Hindlimb muscle (tissue), 1 donor: Measurements from ENCODE around the gene SLC40A1. TPM values are rescaled to one million over a fixed set of nuclear protein-coding genes. Genes with fewer than 3 reads are reported as not detected.

Experiments used
- DNase-seq: peaks from one replicate; pipeline ENCODE4 v3.0.0-alpha.2; 2013
- polyA plus RNA-seq: library from polyadenylated mRNA; unstranded; fragments of 120-200 nt; gene quantifications from one replicate; pipeline ENCODE4 v1.2.1, GENCODE V29; 2013; ENCODE audit not compliant: insufficient read length

Gene SLC40A1
- polyA plus RNA-seq, 1 donor: 42.2 TPM

DNA sequence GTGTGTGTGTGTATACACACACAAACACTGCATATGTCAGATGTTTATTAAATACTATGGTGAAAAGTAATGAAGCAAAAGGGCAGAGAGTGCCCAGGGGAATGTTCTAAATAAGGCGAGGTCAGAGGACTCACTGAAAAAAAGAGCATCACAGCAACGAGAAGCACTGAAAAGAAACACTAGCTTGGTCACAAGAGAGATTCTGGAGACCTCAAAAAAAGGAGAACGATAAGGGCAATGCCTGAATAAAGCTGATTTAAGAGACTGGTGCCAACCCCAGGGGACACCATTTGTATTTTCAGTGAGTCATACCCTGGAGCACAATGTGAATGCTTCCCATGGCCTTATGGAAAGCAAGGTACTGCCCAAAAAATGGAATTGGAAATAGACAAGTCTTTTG lies 14.5 kb downstream of the SLC40A1 start:
- no peak for DNase-seq

GRCh38 chr2:189561371-189562038 lies 19.1 kb downstream of the SLC40A1 start:
- DNase-seq: no peak

DNA sequence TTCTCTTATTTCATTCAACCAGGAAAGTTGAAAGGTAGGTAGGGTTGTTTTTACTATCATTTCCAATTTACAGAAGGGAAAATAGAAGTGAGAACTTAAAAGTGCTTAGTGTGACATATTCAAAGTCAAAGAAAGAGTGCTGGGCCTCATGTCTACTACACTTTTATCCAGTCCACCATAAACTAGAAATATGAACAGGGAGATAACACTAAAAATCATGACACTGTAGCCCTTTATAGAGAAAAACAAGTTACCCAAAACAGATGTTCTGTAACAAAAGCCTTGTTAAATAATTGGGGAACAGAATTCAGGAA lies 20.4 kb downstream of the SLC40A1 start:
- no peak for DNase-seq

DNA sequence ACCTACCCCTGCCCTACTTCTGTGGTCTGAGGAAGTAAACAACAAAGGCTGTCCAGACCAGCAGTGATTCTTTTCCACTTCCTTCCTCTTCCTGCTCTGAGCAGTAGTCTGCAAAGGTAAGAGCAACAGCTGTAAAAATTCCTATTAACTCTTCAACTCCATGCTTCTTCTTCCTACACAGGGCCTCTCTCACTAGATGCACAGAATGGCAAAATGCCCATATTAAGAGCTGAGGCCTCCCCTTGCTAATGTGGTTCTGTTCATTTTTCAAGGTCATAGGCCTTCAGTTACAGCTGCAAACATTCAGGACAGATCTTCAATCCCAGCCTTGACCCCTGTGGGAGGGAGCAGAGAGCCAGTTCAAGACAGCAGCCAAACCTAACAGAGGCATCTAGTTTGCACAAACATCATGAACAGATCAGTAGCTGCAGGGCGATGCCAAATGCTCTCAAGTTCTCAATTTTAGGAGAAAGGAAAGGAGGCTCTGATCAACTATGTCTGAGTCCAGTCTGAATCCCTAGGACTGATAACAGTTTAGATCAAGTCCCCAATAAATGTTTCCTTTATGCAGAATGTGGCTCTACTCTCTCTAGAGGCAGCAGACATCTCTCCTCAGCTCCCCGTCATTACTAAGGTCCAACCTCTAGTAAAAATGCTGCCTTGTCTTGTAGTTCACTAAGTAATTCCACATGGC lies 20.9 kb downstream of the SLC40A1 start:
- no peak for DNase-seq

DNA sequence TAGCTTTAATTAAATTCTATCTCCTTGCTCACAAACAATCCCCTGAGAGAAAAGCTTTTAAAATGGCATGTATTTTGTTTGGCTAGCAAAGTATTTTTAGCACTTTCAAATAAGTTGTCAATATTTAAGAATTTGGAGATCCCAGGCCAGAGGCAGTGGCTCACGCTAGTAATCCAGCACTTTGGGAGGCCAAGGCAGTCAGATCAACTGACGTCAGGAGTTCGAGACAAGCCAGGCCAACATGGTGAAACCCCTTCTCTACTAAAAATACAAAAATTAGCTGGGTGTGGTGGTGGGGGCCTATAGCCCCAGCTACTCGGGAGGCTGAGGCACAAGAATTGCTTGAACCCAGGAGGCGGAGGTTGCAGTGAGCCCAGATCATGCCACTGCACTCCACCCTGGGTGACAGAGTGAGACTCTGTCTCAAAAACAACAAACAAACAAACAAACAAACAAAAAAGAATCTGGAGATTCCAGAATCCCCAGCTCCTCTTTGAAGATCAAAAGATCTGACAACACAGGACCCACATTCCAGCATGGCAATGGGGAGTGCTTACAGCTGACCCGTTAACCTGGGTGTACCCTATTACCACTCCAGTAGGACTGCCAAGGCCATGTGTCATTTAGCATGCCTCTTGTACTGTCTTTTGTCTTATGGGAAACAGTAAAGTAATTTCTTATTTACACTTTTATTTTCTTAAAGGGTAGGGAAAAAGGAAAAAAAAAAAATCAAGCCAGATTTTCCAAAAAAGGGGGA lies 21.9 kb downstream of the SLC40A1 start:
- no peak for DNase-seq

DNA sequence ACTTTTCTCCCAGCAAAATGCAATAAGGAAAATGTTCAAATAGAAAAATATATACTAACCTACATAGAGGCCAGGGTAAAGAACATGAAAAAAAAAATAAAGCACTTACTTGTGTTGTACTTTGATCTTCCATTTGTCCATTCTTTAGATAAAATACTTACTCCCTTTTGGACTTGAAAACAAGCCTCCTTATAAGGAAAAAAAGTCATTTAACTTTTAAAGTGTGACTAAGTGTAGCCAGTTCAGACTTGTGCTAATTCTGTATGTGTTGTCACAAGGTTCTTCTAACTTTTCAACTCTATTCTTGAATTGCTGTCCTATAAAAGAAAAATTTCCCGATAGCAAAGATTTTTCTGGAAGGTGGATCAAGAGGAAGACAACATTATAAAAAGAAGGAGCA lies 23.2 kb downstream of the SLC40A1 start:
- DNase-seq: no peak

DNA sequence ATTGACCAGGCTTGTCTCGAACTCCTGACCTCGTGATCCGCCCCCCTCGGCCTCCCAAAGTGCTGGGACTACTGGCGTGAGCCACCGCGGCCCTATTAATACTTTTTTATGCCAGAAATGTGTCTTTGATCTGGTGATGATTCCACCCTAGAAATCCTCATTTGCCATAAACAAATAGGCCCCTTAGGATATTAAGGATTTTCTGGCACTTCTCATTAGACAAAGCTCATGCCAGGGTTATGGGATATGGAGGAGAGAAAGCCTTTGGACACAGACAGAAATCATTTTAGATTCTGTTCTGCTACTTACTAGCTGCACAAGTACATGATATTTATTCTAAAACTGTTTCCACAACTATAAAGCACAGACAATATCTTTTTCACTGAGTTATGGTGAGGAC lies 24.1 kb downstream of the SLC40A1 start:
- no peak for DNase-seq

- no peak for DNase-seq
Measured at GRCh38 chr2:189555232-189555631, 25.4 kb downstream of the SLC40A1 start.

DNA sequence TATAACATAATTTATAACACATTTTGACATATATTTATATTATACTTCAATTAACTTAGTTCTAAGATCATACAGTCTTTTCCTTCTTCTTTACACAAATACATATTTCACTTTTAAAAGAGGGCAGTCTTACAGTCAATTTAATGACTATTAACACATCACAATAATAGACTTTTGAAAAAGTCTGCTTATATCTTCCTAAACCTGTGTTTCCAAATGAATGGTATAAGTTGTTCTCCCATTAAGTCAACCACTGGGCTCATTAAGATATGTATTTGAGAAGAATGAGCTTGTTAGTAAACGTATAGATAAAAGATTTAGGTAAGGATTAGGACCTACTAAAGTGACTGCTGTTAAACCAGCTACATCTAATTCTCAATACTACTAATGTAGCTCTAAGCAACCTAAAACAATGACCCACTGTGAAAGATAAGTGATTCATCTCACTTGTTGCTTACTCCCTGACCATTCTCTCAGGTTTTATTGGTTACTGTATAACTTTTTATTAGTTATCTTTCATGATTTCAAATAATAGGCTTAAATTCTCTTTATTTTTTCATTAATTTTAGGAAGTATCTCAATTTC lies 27.0 kb downstream of the SLC40A1 start:
- no peak for DNase-seq

DNA sequence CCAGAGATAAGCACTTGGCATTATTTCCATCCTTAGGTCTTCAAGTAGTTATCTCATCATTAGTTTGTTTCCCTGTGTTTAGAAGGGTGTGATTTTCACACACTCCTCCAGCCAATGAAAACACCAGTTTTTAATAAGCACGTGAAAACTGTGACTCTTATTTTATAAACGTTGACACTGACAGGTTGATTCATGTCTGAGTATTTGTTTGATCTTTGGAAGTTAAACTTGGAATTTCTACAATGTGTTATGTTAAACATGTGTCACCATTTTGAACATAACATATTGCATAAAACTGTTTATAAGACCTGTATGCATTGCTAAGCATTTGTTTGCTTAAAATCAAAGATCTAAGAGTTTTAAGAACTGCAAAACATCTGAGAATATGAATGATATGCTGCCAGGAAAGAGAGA lies 27.6 kb downstream of the SLC40A1 start:
- DNase-seq: no peak

- no peak for DNase-seq
Measured at GRCh38 chr2:189552334-189552990, 28.1 kb downstream of the SLC40A1 start.

DNA sequence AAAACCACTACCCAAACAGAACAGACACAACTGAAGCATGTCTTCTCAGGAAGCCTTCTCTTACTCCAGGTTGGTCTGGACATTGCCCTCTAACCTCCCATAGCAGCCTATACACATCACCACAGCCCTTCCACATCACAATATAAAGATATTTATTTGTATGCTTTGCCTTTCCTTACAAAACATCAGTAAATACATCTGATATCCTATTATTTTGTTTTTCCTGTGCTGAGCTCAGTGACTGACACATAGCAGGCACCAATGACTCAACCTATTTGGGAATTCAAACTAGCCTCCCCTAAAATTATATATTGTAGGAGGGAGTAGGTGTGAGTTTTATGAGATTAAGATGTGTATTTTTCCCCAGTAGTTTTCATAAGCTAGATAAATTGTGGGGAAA lies 28.8 kb downstream of the SLC40A1 start:
- no peak for DNase-seq

DNA sequence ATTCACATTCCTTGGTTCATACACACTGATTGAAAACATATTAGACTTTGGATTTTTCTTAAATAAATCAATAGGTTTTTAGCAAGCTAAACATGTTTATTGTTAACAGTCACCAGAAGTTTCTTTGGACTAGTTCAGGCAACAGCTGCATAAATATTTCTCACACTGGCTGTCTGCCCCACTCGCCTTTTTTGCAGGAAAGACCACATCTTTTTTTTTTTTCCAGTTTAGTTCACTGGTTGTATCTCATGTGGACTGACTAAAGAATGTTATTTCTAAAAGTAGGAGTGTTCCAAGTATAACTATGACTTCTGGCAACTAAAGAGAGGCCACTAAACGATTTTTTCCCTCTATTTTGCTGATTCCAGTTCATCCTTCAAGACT lies 31.1 kb downstream of the SLC40A1 start:
- DNase-seq: peak; percentile 74

DNA sequence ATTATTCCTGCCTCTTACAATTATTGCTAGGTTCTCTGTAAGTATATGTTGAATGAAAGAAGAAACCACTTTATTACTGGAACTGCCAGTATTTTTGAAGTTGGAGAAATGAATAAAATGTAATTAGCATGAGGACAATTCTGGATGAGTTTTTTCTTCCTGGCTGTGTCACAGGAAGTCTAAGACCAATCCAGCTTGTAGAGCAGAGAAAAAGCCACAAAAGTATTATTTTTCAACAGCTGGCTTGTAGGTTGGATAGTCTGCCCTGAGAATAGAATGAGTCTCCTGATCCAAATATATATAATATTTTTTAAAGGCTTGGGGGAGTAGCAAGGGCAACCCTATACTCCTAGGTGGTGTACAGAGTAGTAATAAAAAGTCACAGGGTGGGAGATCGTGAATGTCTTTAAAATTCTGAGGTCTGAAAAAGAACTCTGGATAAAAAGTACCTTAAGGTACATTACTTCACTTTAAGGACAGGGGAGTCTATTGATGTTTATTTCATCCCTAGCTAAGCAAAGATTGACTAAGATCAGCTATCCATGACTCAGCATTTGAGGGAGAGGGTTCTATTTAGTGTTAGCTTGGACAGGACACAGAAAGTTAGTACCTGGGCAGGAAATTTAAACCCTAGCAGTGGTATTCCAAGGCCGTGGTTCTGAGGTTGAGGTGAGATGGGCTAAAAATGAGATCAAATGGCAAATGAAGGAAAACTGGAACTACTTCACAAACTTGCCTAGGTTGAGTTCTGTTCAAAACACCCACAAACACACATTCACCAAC lies 31.7 kb downstream of the SLC40A1 start:
- DNase-seq: no peak

DNA sequence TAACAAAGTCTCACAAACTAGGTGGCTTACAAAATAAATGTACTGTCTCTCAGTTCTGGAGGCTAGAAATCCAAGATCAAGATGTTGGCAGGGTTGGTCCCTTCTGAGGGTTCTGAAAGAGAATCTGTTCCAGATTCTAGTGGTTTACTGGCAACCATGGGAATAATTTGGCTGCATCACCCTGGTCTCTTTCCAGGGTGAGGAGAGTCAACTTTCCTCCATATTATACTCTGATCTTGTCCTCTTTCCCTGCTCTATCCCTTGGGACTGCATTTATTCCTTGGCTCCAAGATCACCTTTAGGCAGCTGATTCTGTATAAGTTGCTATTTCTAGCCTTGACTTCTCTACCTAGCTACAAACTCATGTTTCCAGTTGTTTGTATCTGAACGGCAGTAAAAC lies 35.2 kb downstream of the SLC40A1 start:
- DNase-seq: peak; percentile 78

GRCh38 chr2:189544318-189545042 lies 36.1 kb downstream of the SLC40A1 start:
- DNase-seq: peak; percentile 62

DNA sequence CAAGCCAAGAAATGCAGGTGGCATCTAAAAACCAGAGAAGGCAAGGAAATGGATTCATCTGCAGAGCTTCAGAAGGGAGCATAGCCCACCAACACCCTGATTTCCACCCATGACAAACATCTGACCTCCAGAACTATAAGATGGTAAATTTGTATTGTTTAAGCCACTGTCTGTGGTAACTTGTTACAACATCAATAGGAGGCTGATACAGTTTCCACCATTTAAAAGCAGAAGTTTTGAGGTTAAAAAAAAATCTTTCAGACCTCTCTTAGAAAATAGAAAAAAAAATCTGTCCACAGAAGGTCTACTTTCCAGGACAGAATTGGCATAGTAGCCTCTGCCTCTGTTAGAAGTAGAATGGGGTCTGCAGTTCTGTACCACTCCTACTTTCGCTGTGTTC lies 37.2 kb downstream of the SLC40A1 start:
- no peak for DNase-seq

DNA sequence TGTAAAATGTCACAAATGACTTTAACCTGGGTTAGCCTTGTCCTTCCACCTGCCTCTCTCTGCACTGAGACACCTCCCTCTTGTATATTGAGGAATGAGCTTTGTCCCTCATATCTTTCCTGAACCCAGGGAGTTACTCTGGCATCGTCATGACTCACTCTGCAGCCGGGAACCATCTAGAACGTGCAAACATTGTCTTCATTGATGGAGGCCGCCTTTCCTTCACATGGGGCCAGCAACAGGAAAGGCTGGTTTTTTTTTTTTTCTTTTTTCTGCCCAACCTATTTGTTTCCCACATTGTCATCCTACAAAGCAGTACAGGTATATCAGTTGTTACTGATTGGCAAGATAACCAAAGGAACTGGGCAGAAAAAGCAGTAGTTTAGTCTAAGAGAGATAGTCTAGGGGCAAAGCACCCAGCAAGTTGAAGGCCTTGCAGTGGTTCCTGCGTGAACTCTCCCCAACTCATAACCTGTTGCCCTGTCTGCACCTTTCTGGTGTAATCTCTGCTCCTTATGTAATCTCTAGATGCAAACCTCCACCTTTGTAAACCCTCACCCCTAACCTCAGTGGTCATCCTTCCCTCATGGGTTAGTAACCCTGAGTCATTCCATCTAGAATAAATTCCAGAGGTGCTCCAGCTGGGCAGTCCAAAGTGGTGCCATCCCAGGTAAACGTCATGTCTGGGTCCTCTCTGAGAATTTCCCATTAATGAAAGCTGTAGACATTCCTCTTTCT lies 38.3 kb downstream of the SLC40A1 start:
- DNase-seq: no peak

DNA sequence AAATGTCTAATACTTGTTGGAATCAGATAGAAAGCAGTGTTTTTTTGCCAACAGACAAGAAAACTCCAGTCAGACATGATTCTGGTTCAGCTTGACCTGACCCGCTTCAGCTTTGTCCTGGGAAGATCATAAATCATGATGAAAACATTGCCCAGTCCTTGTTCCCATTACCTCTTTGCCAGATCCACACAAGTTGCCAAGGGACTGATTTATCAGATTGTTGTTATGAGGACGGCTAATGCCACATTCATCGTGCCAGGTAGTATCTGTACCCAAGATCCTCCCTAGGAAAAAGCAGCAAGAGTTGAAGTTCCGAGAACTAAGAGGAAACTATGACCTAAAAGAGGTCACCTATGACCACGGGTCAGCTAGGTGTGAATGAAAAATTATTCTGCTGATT lies 39.0 kb downstream of the SLC40A1 start:
- DNase-seq: no peak

DNA sequence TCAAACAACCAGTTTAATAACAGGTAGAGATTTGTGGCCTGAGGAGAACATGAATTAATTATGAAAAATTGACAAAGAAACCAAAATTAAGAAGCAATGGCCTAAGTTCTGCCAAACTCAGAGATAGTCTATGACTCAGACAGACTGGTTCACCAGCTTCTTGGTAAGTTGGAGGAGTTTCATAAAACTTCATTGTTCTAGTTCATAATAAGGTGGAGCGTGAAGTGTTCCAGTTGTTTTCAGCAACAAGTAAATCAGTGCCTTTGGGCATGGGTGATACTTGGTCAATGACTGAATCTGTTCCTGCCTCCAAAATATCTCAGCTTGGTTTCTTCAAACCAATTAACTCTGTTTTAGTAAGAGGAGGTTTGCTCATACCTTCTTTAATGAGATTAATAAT lies 40.0 kb downstream of the SLC40A1 start:
- no peak for DNase-seq

GRCh38 chr2:189538402-189538801 lies 42.2 kb downstream of the SLC40A1 start:
- no peak for DNase-seq
